H9 (cell line): ENCODE data around the gene NCBP1. TPM values are rescaled to one million over a fixed set of nuclear protein-coding genes. Genes with fewer than 3 reads are reported as not detected.

ENCODE experiments used
- DNase-seq: peaks from one replicate; pipeline ENCODE4 v3.0.0-alpha.2; 2017
- H2AFZ ChIP-seq: one replicate; pipeline ENCODE4 v1.6.1; 2013; ENCODE audit warnings: mild to moderate bottlenecking, low read length, control low read depth, moderate library complexity
- H2AK5ac ChIP-seq: 2 replicates; pipeline ENCODE4 v1.6.1; 2013; ENCODE audit warnings: low read length, control low read depth, mixed read lengths; ENCODE audit not compliant: insufficient read length
- H2BK120ac ChIP-seq: one replicate; pipeline ENCODE4 v1.6.1; 2013; ENCODE audit warnings: low read depth, mild to moderate bottlenecking, low read length, control low read depth, inconsistent platforms; ENCODE audit not compliant: poor library complexity, severe bottlenecking
- H2BK12ac ChIP-seq: 2 replicates; pipeline ENCODE4 v1.6.1; 2013; ENCODE audit warnings: low read length, control low read depth, mixed read lengths, low read depth; ENCODE audit not compliant: insufficient read length
- H2BK15ac ChIP-seq: 2 replicates; pipeline ENCODE4 v1.6.1; 2013; ENCODE audit warnings: low read depth, low read length, control low read depth
- H2BK20ac ChIP-seq: one replicate; pipeline ENCODE4 v1.6.1; 2013; ENCODE audit warnings: low read depth, mild to moderate bottlenecking, low read length, control low read depth, inconsistent platforms; ENCODE audit not compliant: poor library complexity, severe bottlenecking
- H2BK5ac ChIP-seq: 2 replicates; pipeline ENCODE4 v1.6.1; 2013; ENCODE audit warnings: low read length, control low read depth, mixed read lengths; ENCODE audit not compliant: insufficient read length
- H3K14ac ChIP-seq: 2 replicates; pipeline ENCODE4 v1.6.1; 2013; ENCODE audit warnings: low read length, control low read depth; ENCODE audit not compliant: insufficient read depth
- H3K18ac ChIP-seq: 2 replicates; pipeline ENCODE4 v1.6.1; 2013; ENCODE audit warnings: low read depth, mild to moderate bottlenecking, mixed read lengths, low read length, control low read depth; ENCODE audit not compliant: insufficient read length
- H3K23ac ChIP-seq: 2 replicates; pipeline ENCODE4 v1.6.1; 2013; ENCODE audit warnings: low read length, control low read depth, mixed read lengths, low read depth; ENCODE audit not compliant: insufficient read length
- H3K23me2 ChIP-seq: 2 replicates; pipeline ENCODE4 v1.6.1; 2013; ENCODE audit warnings: low read depth, mild to moderate bottlenecking, mixed read lengths, low read length, control low read depth; ENCODE audit not compliant: insufficient read length, poor library complexity, severe bottlenecking
- H3K27ac ChIP-seq: 2 replicates; pipeline ENCODE4 v1.5.1; 2013; ENCODE audit warnings: low read length, control low read depth, mixed read lengths, low read depth; ENCODE audit not compliant: insufficient read length
- H3K27me3 ChIP-seq: 2 replicates; pipeline ENCODE4 v1.6.1; 2013; ENCODE audit warnings: low read length, control low read depth, inconsistent platforms; ENCODE audit not compliant: insufficient read depth
- H3K4ac ChIP-seq: 2 replicates; pipeline ENCODE4 v1.6.1; 2013; ENCODE audit warnings: low read depth, mild to moderate bottlenecking, control low read depth, inconsistent platforms, low read length, moderate library complexity
- H3K4me1 ChIP-seq: 2 replicates; pipeline ENCODE4 v1.6.1; 2013; ENCODE audit warnings: low read length, control low read depth, inconsistent platforms; ENCODE audit not compliant: insufficient read depth
- H3K4me2 ChIP-seq: 2 replicates; pipeline ENCODE4 v1.6.1; 2013; ENCODE audit warnings: low read length, control low read depth, mixed read lengths; ENCODE audit not compliant: insufficient read length, insufficient read depth
- H3K56ac ChIP-seq: 2 replicates; pipeline ENCODE4 v1.6.1; 2013; ENCODE audit warnings: low read depth, mild to moderate bottlenecking, mixed read lengths, low read length, control low read depth; ENCODE audit not compliant: insufficient read length
- H3K79me1 ChIP-seq: 2 replicates; pipeline ENCODE4 v1.6.1; 2013; ENCODE audit warnings: low read depth, mild to moderate bottlenecking, moderate library complexity, low read length, control low read depth, inconsistent platforms; ENCODE audit not compliant: insufficient read depth, poor library complexity, severe bottlenecking
- H3K79me2 ChIP-seq: 2 replicates; pipeline ENCODE4 v1.6.1; 2013; ENCODE audit warnings: low read length, control low read depth, inconsistent platforms; ENCODE audit not compliant: insufficient read depth
- H3K9ac ChIP-seq: 2 replicates; pipeline ENCODE4 v1.6.1; 2013; ENCODE audit warnings: low read length, control low read depth, mixed read lengths; ENCODE audit not compliant: insufficient read length; ENCODE audit errors: extremely low read depth
- H3K9me3 ChIP-seq: one replicate; pipeline ENCODE4 v1.6.1; 2013; ENCODE audit warnings: low read depth, low read length, inconsistent platforms; ENCODE audit not compliant: control insufficient read depth
- H3T11ph ChIP-seq: one replicate; pipeline ENCODE4 v1.6.1; 2013; ENCODE audit warnings: mild to moderate bottlenecking, low read length, control low read depth, inconsistent platforms
- H4K20me1 ChIP-seq: one replicate; pipeline ENCODE4 v1.6.1; 2013; ENCODE audit not compliant: control insufficient read depth, insufficient read length, insufficient read depth
- H4K5ac ChIP-seq: 2 replicates; pipeline ENCODE4 v1.6.1; 2013; ENCODE audit warnings: low read depth, mild to moderate bottlenecking, mixed read lengths, low read length, control low read depth; ENCODE audit not compliant: insufficient read length
- H4K8ac ChIP-seq: replicated peaks from 2 replicates; pipeline ENCODE4 v1.6.1; 2013; ENCODE audit warnings: low read length, control low read depth, mixed read lengths, low read depth; ENCODE audit not compliant: insufficient read length
- H4K91ac ChIP-seq: 2 replicates; pipeline ENCODE4 v1.6.1; 2013; ENCODE audit warnings: low read depth, mild to moderate bottlenecking, moderate library complexity, mixed read lengths, low read length, control low read depth; ENCODE audit not compliant: insufficient read length
- H3K27ac Mint-ChIP-seq, 3 experiments: 2 replicates in 2 of 3; 3 replicates in 1 of 3; pipeline ENCODE4 v1.8.0; 2020 to 2021; ENCODE audit warnings: mixed read lengths in 3 of 3, mild to moderate bottlenecking in 1 of 3, moderate library complexity in 1 of 3
- H3K27me3 Mint-ChIP-seq: 2 replicates; pipeline ENCODE4 v1.8.0; 2021; ENCODE audit warnings: low read depth, mild to moderate bottlenecking, moderate library complexity, mixed read lengths
- H3K36me3 Mint-ChIP-seq, 3 experiments: 2 replicates in 2 of 3; 3 replicates in 1 of 3; pipeline ENCODE4 v1.8.0; 2020 to 2021; ENCODE audit warnings: low read depth in 3 of 3, mixed read lengths in 3 of 3; ENCODE audit not compliant: insufficient read depth in 1 of 3
- H3K4me1 Mint-ChIP-seq, 2 experiments: 2 replicates each; pipeline ENCODE4 v1.8.0; 2020; ENCODE audit warnings: mixed read lengths in 2 of 2
- H3K4me3 Mint-ChIP-seq, 2 experiments: 2 replicates in 1 of 2; 3 replicates in 1 of 2; pipeline ENCODE4 v1.8.0; 2020 to 2021; ENCODE audit warnings: mild to moderate bottlenecking in 2 of 2, mixed read lengths in 2 of 2, moderate library complexity in 1 of 2
- H3K9me3 Mint-ChIP-seq, 2 experiments: 2 replicates in 1 of 2; 3 replicates in 1 of 2; pipeline ENCODE4 v1.8.0; 2020; ENCODE audit warnings: mild to moderate bottlenecking in 2 of 2, mixed read lengths in 2 of 2, moderate library complexity in 1 of 2
- CTCF ChIP-seq: fragments of 200-600 bp; sonication (generic); conservative IDR thresholded peaks from 3 replicates; pipeline ENCODE4 v1.8.0; 2021; ENCODE audit warnings: antibody characterized with exemption, mild to moderate bottlenecking
- WGBS: extraction: QIAGEN DNeasy Blood & Tissue Kit; methylation state at CpG from one replicate; pipeline ENCODE4 v1.1.7; 2013; ENCODE audit warnings: missing lambda C conversion rate, low lambda C conversion rate, mixed read lengths; ENCODE audit not compliant: insufficient read length; ENCODE audit errors: extremely low coverage; 5-methylcytosine and 5-hydroxymethylcytosine counted together
- total RNA-seq: library from RNA; stranded (reverse); gene quantifications from 2 replicates; pipeline ENCODE4 v1.2.1, GENCODE V29; 2021

NCBP1 gene
- total RNA-seq, 1 experiment from 2014 or later = 55.7 TPM

DNA sequence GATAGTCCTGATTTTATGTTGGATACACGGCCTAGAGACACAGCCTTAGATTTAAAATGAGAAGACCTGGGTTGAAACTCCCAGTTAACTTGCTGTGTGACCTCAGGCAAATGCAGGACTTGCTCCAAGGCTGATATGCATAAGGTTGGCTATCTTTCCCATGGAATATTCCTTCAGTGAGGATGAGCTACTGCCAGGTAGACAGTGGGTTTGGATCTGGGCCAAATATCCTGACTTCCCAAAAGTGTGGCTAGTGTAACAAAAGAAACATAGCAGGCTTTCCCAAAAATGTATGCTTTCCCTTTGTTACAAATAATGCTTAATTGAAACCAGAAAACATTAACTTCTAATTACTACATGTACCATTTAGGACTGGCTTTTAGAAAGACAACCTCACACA lies 64.2 kb downstream of the NCBP1 start:
- H4K91ac ChIP-seq = no peak overlapping the region
- no peak overlapping the region for H3K4ac ChIP-seq
- no peak overlapping the region for H2BK5ac ChIP-seq
- Mint-ChIP-seq H3K4me1 (peaks cover 16 to 20% of the 10 kb centered on the region in 2 experiments), H3K4me3 (peak overlapping the region; percentile 81 to 84), H3K9me3 (no peaks in the 10 kb centered on the region), H3K36me3 (no peaks in the 10 kb centered on the region; a peak in 1 of 7 replicates), H3K27me3 (peaks cover 32% of the 10 kb centered on the region), H3K27ac (no peak overlapping the region)
- H3K79me1 ChIP-seq = no peaks in the 10 kb centered on the region
- H3K4me1 ChIP-seq = no peaks in the 10 kb centered on the region
- no peak overlapping the region for H3T11ph ChIP-seq
- DNase-seq = no peak
- WGBS = no CpG with 5 or more reads among the region's 1 CpG
- no peak overlapping the region for H3K27ac ChIP-seq
- H2BK15ac ChIP-seq = no peak overlapping the region
- H2BK20ac ChIP-seq = no peak overlapping the region
- no peak overlapping the region for H4K5ac ChIP-seq
- H3K4me2 ChIP-seq = peak overlapping the region; percentile 96
- H2BK12ac ChIP-seq = no peak overlapping the region
- H3K79me2 ChIP-seq = no peaks in the 10 kb centered on the region
- H4K20me1 ChIP-seq = no peaks in the 10 kb centered on the region
- no peak overlapping the region for H4K8ac ChIP-seq
- peaks cover 5% of the 10 kb centered on the region for H3K23me2 ChIP-seq
- TF ChIP-seq CTCF = no peak
- no peak overlapping the region for H3K14ac ChIP-seq
- no peaks in the 10 kb centered on the region; the same call in 1 of the 2 replicates for H3K27me3 ChIP-seq
- no peak overlapping the region for H2BK120ac ChIP-seq
- H2AFZ ChIP-seq = no peak overlapping the region
- H3K23ac ChIP-seq = no peak overlapping the region
- no peak overlapping the region for H3K9ac ChIP-seq
- no peak overlapping the region for H3K56ac ChIP-seq
- H3K18ac ChIP-seq = no peak overlapping the region
- no peak overlapping the region for H2AK5ac ChIP-seq
- no peaks in the 10 kb centered on the region for H3K9me3 ChIP-seq
